Nephron progenitor cell (in vitro differentiated cells): Measurements from ENCODE around the gene GPR25.

ENCODE experiments used
- DNase-seq: peaks from one replicate; pipeline ENCODE4 v3.0.0; 2021
- H3K27ac Mint-ChIP-seq: 2 replicates; pipeline ENCODE4 v1.8.0; 2021; ENCODE audit warnings: mild to moderate bottlenecking, moderate library complexity, mixed read lengths
- H3K27me3 Mint-ChIP-seq: 2 replicates; pipeline ENCODE4 v1.8.0; 2021; ENCODE audit warnings: mild to moderate bottlenecking, low read depth, mixed read lengths; ENCODE audit not compliant: poor library complexity
- H3K36me3 Mint-ChIP-seq: 2 replicates; pipeline ENCODE4 v1.8.0; 2021; ENCODE audit warnings: low read depth, mixed read lengths
- H3K4me1 Mint-ChIP-seq: 2 replicates; pipeline ENCODE4 v1.8.0; 2021; ENCODE audit warnings: mixed read lengths
- H3K4me3 Mint-ChIP-seq: 2 replicates; pipeline ENCODE4 v1.8.0; 2021; ENCODE audit warnings: mild to moderate bottlenecking, moderate library complexity, mixed read lengths
- H3K9me3 Mint-ChIP-seq: 2 replicates; pipeline ENCODE4 v1.8.0; 2021; ENCODE audit warnings: mild to moderate bottlenecking, moderate library complexity, mixed read lengths
- TF ChIP-seq, protein P1 (sequence below): fragments of 200-600 bp; sonication (generic); IDR thresholded peaks from 2 replicates; pipeline ENCODE4 v1.5.0; 2021; ENCODE audit warnings: antibody characterized with exemption

Gene GPR25

DNA sequence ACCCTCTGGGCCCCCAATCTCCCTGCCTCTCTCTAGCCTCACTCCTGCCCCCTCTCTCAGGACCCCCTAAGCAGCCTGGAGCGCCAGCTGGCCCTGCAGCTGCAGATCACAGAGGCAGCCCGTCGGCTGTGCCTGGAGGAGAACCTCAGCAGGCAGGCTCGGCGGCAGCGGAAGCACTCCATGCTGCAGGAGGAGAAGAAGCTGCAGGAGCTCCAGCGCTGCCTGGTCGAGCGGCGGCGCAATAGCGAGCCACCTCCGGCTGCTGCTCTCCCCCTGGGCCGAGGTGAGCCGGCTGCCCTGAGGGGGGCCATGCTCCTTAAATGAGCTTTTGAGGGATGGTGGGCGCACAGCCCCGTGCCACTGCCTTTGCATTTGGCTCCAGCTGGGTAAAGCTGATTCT, 28.1 kb downstream of the GPR25 start:
- Mint-ChIP-seq H3K4me1 (peaks cover 33% of the 10 kb centered on the region), H3K36me3 (peaks cover 42% of the 10 kb centered on the region), H3K9me3 (no peaks in the 10 kb centered on the region), H3K27me3 (peaks cover 4% of the 10 kb centered on the region), H3K4me3 (no peak overlapping the region), H3K27ac (no peak overlapping the region)
- TF ChIP-seq, protein P1, sequence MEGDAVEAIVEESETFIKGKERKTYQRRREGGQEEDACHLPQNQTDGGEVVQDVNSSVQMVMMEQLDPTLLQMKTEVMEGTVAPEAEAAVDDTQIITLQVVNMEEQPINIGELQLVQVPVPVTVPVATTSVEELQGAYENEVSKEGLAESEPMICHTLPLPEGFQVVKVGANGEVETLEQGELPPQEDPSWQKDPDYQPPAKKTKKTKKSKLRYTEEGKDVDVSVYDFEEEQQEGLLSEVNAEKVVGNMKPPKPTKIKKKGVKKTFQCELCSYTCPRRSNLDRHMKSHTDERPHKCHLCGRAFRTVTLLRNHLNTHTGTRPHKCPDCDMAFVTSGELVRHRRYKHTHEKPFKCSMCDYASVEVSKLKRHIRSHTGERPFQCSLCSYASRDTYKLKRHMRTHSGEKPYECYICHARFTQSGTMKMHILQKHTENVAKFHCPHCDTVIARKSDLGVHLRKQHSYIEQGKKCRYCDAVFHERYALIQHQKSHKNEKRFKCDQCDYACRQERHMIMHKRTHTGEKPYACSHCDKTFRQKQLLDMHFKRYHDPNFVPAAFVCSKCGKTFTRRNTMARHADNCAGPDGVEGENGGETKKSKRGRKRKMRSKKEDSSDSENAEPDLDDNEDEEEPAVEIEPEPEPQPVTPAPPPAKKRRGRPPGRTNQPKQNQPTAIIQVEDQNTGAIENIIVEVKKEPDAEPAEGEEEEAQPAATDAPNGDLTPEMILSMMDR: no peak
- DNase-seq: no peak

DNA sequence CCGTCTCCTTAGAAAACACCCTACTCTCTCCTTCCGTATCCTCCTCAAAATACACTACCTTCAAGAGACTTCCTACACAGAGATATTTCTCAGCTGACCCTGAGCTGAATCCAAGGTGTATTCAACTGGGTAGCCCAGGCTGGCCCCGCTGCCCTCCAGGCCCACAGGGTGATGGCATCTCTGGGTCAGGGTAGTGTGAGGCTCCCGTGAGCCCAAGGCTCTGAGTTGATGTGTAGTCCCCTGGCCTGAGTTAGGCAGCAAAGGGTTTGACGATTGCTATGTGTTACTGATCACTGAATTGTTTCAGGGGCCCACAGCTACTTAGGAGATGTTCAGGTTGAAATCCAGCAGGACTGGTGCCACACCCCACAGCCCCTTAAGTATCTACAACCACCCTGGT, 28.6 kb downstream of the GPR25 start:
- peaks cover 28% of the 10 kb centered on the region for H3K4me1 Mint-ChIP-seq
- H3K36me3 Mint-ChIP-seq: peaks cover 43% of the 10 kb centered on the region
- DNase-seq: no peak
- peaks cover 4% of the 10 kb centered on the region for H3K27me3 Mint-ChIP-seq
- H3K27ac Mint-ChIP-seq: no peak overlapping the region
- H3K9me3 Mint-ChIP-seq: no peaks in the 10 kb centered on the region
- TF ChIP-seq, protein P1: no peak
- H3K4me3 Mint-ChIP-seq: no peak overlapping the region

DNA sequence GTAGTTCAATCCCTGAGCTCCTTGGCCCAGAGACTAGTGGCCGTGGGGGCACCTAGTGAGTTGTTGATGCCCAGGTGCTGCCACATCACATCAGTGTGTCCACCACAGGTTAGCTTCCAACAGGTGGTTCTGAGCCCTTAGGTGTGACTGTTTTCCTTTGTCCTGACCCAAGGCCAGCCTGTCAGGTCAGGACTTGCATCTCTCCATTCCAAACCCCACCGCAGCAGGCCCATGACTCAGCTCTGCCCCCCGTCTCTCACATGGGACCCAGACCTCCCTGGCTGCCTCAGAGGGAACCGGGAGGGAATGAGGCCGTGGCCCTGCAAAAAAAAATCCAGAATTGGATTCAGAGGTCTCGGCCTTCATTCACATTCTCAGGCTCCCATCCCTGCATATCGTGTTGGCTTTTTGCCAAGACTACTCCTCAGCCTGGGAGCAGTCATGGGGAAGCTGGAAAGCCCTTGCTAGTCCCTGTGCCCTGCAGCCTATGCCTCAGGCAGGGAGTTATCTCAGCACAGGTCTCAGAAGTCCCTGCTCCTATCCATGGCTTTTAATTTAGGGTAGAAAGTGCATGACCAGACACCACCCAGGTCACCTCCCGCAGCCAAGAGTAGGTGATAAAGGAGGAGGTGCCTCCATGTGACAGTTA, 29.1 kb downstream of the GPR25 start:
- Mint-ChIP-seq H3K27me3 (peaks cover 4% of the 10 kb centered on the region), H3K27ac (no peak overlapping the region), H3K4me1 (peaks cover 23% of the 10 kb centered on the region), H3K4me3 (no peak overlapping the region), H3K36me3 (peaks cover 48% of the 10 kb centered on the region), H3K9me3 (no peaks in the 10 kb centered on the region)
- TF ChIP-seq, protein P1: no peak
- no peak for DNase-seq

DNA sequence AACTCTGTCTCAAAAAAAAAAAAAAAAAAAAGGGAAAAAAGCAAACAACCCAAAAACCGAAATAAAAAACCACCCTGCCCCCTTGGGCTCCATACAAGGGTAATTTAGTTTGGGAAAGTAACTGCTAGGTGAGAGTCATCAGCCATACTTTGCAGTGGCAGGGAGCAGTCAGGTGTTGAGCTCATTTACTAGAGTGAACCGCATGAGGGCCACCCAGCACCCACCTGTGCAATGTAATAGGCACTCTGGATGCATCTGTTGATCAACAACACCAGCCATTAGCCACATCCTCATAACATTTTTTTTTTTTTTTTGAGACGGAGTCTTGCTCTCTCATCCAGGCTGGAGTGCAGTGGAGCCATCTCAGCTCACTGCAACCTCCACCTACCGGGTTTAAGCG, 31.0 kb downstream of the GPR25 start:
- Mint-ChIP-seq H3K4me1 (peaks cover 4% of the 10 kb centered on the region), H3K36me3 (peaks cover 54% of the 10 kb centered on the region), H3K27ac (no peak overlapping the region), H3K27me3 (peaks cover 4% of the 10 kb centered on the region), H3K4me3 (no peak overlapping the region), H3K9me3 (no peaks in the 10 kb centered on the region)
- DNase-seq: no peak
- TF ChIP-seq, protein P1: no peak

DNA sequence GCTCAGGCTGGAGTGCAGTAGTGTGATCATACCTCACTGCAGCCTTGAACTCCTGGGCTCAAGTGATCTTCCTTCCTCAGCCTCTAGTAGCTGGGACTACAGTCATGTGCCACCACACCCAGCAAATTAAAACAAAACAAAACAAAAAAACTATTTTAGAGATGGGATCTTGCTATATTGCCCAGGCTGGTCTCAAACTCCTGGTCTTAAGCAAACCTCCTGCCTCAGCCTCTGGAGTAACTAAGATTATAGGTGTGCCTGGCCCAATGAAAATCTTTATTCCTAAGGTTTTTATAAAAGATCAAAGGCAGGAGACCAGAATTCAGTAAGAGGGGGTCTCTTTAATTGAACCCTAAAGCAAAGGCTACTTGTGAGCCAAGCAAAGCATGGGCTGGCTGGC, 32.0 kb downstream of the GPR25 start:
- H3K4me3 Mint-ChIP-seq: no peak overlapping the region
- no peaks in the 10 kb centered on the region for H3K4me1 Mint-ChIP-seq
- no peak for DNase-seq
- H3K27ac Mint-ChIP-seq: no peak overlapping the region
- H3K36me3 Mint-ChIP-seq: peaks cover 49% of the 10 kb centered on the region
- TF ChIP-seq, protein P1: no peak
- H3K9me3 Mint-ChIP-seq: no peaks in the 10 kb centered on the region
- H3K27me3 Mint-ChIP-seq: peaks cover 4% of the 10 kb centered on the region

DNA sequence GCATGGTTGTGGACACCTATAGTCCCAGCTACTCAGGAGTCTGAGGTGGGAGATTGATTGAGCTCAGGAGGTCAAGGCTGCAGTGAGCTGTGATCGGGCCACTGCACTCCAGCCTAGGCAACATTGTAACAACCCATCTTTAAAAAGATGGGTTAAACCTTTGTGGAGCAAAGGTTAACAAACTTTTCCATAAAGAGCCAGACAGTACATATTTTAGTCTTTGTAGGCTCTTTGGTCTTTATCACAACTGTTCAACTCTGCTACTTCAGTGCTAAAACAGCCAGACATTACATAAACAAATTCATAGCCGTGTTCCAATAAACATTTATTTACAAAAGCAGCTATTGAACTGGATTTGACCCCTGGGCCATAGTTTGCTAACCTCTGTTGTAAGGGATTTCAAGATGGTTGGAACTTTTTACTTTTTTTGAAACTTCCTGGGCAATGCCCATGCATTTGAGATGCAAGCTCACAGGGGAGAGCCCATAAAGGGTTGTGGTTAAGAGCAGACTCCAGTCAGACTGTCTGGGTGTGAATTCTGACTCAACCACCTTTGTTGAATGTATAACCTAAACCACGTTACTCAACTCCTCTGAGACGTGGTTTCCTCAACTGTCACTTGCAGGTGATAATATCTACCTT, 32.8 kb downstream of the GPR25 start:
- Mint-ChIP-seq H3K4me1 (no peaks in the 10 kb centered on the region), H3K9me3 (no peaks in the 10 kb centered on the region), H3K27ac (no peak overlapping the region), H3K36me3 (peaks cover 55% of the 10 kb centered on the region), H3K27me3 (peaks cover 4% of the 10 kb centered on the region), H3K4me3 (no peak overlapping the region)
- DNase-seq: no peak
- TF ChIP-seq, protein P1: no peak
